CD4-positive, alpha-beta T cell treated with Interleukin-15 for 4 hours (primary cell): ENCODE results near the gene RFNG.

Experiments used
- DNase-seq: peaks from one replicate; pipeline ENCODE4 v3.0.0-alpha.2; 2020; ENCODE audit warnings: low spot score

Gene RFNG

GRCh38 chr17:82025401-82026107 lies 26.1 kb downstream of the RFNG start:
- DNase-seq, result no peak

GRCh38 chr17:82024859-82025258 lies 26.8 kb downstream of the RFNG start:
- DNase-seq, result no peak

GRCh38 chr17:82023447-82024241 lies 28.0 kb downstream of the RFNG start:
- no peak for DNase-seq

- peak; percentile 100 for DNase-seq
Observed at GRCh38 chr17:82022981-82023446, 28.6 kb downstream of the RFNG start, which contains the start of gene LRRC45. LRRC45 (plus strand) TSS chr17:82023305; CDS start chr17:82023644, 339 bp downstream.

GRCh38 chr17:82022310-82022980 lies 29.2 kb downstream of the RFNG start, which contains the start of gene CENPX:
CENPX (minus strand) TSS chr17:82022878; CDS start chr17:82022861, 17 bp downstream.
- no peak for DNase-seq

- DNase-seq, result no peak
Observed at GRCh38 chr17:82021900-82022309, 29.7 kb downstream of the RFNG start.

GRCh38 chr17:82021107-82021899 lies 30.3 kb downstream of the RFNG start:
- DNase-seq, result peak; percentile 53

- no peak for DNase-seq
Observed at GRCh38 chr17:82020572-82021106, 31.0 kb downstream of the RFNG start.

- DNase-seq, result peak; percentile 55
Observed at GRCh38 chr17:82019690-82020571, 31.7 kb downstream of the RFNG start.

- DNase-seq, result no peak
Observed at GRCh38 chr17:82018989-82019689, 32.5 kb downstream of the RFNG start.

- no peak for DNase-seq
Observed at GRCh38 chr17:82018152-82018988, 33.2 kb downstream of the RFNG start.

GRCh38 chr17:82017612-82018151 lies 33.9 kb downstream of the RFNG start:
- DNase-seq, result no peak

GRCh38 chr17:82016875-82017459 lies 34.6 kb downstream of the RFNG start:
- DNase-seq, result no peak

- no peak for DNase-seq
Observed at GRCh38 chr17:82016061-82016874, 35.3 kb downstream of the RFNG start.

GRCh38 chr17:82015311-82015971 lies 36.2 kb downstream of the RFNG start:
- DNase-seq, result no peak

- DNase-seq, result no peak
Observed at GRCh38 chr17:82014971-82015310, 36.7 kb downstream of the RFNG start.

GRCh38 chr17:82014432-82014831 lies 37.2 kb downstream of the RFNG start:
- DNase-seq, result no peak
